IPS-15b (cell line): Measurements from ENCODE around the gene BCO1.
A peak's percentile ranks its signal among the peaks of the same experiment; 100 is the strongest.

Source experiments
- H3K27me3 ChIP-seq: one replicate; pipeline ENCODE4 v1.6.1; 2013; ENCODE audit warnings: low read length; ENCODE audit not compliant: control insufficient read depth, insufficient read depth
- H3K36me3 ChIP-seq: one replicate; pipeline ENCODE4 v1.6.1; 2013; ENCODE audit warnings: low read length; ENCODE audit not compliant: control insufficient read depth, insufficient read depth
- H3K4me1 ChIP-seq: one replicate; pipeline ENCODE4 v1.6.1; 2013; ENCODE audit warnings: mild to moderate bottlenecking, low read length; ENCODE audit not compliant: control insufficient read depth, insufficient read depth
- H3K4me3 ChIP-seq: one replicate; pipeline ENCODE4 v1.5.1; 2013; ENCODE audit warnings: low read depth, low read length
- H3K9ac ChIP-seq: one replicate; pipeline ENCODE4 v1.6.1; 2013; ENCODE audit warnings: low read depth, mild to moderate bottlenecking, low read length
- H3K9me3 ChIP-seq: one replicate; pipeline ENCODE4 v1.6.1; 2013; ENCODE audit warnings: mild to moderate bottlenecking, low read length; ENCODE audit not compliant: control insufficient read depth, insufficient read depth

BCO1 gene

DNA sequence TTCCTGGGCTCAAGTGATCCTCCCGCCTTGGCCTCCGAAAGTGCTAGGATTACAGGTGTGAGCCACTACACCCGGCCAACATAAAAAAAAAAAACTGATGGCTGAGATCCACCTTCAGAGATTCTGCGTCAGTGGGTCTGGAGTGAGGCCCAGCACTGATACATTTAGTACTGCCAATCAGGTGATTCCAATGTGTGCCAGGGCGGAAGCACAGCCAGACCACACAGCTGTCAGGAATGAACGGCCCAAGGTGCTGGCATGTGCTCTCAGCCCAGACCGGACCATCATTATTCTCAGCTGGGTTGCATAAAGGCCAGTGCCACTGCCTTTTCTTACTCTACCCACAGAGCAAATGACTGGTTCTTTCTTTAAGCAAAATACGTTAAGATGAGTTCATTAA is 1.2 kb upstream of the BCO1 start:
- H3K4me1 ChIP-seq: peaks cover 14% of the 10 kb centered on the region
- no peaks in the 10 kb centered on the region for H3K27me3 ChIP-seq
- H3K9me3 ChIP-seq: no peaks in the 10 kb centered on the region
- no peak overlapping the region for H3K4me3 ChIP-seq
- no peak overlapping the region for H3K9ac ChIP-seq
- no peaks in the 10 kb centered on the region for H3K36me3 ChIP-seq

DNA sequence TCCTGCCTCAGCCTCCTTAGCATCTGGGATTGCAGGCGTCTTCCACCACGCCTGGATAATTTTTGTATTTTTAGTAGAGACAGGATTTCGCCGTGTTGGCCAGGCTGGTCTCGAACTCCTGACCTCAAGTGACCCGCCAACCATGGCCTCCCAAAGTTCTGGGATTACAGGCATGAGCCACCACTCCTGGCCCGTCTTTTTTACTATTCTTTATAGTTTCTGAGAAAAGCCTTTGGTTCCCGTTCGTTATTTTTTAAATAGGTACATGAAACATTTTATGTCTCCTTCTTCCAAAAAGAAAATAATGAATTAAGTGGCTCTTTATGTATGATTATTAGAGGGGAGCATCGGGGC is 570 bp upstream of the BCO1 start:
- Histone ChIP-seq H3K27me3 (no peaks in the 10 kb centered on the region), H3K36me3 (no peaks in the 10 kb centered on the region), H3K9me3 (no peaks in the 10 kb centered on the region), H3K9ac (no peak overlapping the region), H3K4me1 (peaks cover 14% of the 10 kb centered on the region), H3K4me3 (peak overlapping the region; percentile 20)

DNA sequence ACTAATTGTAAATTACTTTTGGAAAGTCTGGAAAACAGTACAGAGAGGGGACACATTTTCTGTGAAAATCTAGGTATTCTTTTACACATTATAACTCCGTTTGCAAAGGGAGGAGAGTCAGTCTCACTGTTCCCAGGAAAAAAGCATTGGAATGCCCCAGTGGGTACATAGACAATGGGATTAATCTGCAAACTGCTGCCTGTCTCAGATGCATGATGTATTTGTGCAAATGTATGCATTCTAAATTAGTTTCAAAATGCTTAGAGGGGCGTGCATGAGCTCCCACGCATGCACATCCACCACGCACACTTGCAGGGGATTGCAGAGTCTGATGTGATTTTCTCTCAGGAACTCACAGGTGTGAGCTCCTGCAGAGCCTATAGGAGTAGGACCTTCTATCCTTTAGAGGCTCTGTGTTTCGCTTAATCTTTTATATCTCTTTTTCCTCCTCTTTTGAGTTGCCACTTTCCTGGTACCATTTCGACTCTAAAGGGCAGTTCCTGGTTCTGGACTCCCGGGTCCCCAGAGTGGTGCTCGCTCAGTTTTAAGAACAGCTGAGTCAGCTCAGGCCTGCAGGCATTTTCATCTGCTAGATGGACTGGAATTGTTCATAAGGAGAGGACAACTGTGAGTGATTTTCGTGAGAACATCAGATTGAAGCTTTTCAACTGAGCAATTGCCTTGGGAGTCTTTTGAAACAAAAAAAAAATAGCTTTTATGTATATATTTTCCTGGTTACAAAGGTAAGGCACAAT is 1.1 kb downstream of the BCO1 start:
- Histone ChIP-seq H3K9ac (no peak overlapping the region), H3K4me3 (no peak overlapping the region), H3K4me1 (peaks cover 16% of the 10 kb centered on the region), H3K9me3 (no peaks in the 10 kb centered on the region), H3K36me3 (no peaks in the 10 kb centered on the region), H3K27me3 (no peaks in the 10 kb centered on the region)

DNA sequence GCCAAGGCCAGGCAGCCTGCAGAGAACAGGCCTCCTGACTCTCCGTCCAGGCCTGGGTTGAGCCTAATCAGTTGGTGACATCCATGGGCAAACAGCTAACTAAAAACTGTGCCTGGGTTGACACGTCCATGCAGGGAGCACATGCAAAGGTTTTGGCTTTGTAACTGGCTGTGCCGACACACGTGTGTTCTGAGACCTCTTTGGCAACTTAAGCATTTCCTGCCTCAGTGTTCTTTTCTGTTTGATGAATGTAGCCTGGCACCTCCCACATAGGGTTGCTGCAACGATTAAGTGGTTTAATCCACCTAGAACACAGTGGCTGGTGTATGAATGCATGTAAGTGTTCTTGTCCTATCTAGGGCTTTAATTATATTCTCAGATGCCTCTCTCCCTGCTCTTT is 3.2 kb downstream of the BCO1 start:
- peaks cover 16% of the 10 kb centered on the region for H3K4me1 ChIP-seq
- no peaks in the 10 kb centered on the region for H3K36me3 ChIP-seq
- H3K27me3 ChIP-seq: no peaks in the 10 kb centered on the region
- H3K9ac ChIP-seq: no peak overlapping the region
- no peaks in the 10 kb centered on the region for H3K9me3 ChIP-seq
- no peak overlapping the region for H3K4me3 ChIP-seq

DNA sequence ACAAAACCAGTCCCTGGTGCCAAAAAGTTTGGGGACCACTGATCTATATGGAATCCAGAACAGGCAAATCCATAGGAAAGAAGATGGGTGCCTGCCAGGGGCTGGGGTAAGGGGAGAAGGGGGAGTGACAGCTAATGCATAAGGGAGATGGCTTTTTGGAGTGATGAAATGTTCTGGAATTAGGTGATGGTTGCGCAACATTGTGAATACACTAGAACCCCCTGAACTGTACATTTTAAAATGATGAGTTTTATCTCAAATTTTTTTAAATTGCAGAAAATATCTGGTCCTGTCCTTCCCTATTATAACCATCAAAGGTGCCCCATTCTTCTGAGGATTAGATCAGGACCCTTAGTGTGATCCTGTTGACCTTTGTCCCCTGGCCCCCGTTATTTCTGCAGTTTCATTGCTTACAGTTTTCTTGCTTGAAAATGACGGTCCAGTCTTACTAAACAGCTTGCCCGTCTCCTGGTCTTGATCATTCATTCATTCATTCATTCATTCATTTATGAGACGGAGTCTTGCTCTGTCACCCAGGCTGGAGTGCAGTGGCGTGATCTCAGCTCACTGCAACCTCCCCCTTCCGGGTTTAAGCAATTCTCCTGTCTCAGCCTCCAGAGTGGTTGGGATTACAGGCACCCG is 4.6 kb downstream of the BCO1 start:
- H3K4me3 ChIP-seq: no peak overlapping the region
- H3K36me3 ChIP-seq: no peaks in the 10 kb centered on the region
- H3K4me1 ChIP-seq: peaks cover 12% of the 10 kb centered on the region
- no peak overlapping the region for H3K9ac ChIP-seq
- no peaks in the 10 kb centered on the region for H3K9me3 ChIP-seq
- H3K27me3 ChIP-seq: no peaks in the 10 kb centered on the region

DNA sequence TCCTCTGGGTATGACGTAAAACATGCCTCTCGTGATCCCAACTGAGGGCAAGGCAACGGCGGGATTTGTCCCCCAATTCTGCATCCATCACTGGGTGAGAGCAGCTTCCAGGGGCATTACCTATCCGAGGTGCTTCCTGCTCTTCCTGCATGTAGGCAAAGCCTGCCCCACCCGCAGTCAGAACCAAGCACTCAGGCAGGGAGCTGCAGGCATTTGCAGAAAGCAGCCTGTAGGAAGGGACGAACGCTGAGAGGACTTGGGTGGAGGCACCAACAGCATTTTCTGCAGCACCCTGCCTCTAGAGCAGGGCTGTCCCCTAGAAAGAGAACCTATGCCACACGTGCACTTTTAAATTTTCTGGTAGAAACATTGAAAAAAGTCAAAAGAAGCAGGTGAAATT is 5.5 kb downstream of the BCO1 start:
- H3K27me3 ChIP-seq: no peaks in the 10 kb centered on the region
- H3K9ac ChIP-seq: no peak overlapping the region
- no peaks in the 10 kb centered on the region for H3K36me3 ChIP-seq
- H3K9me3 ChIP-seq: no peaks in the 10 kb centered on the region
- H3K4me3 ChIP-seq: no peak overlapping the region
- peaks cover 6% of the 10 kb centered on the region for H3K4me1 ChIP-seq

DNA sequence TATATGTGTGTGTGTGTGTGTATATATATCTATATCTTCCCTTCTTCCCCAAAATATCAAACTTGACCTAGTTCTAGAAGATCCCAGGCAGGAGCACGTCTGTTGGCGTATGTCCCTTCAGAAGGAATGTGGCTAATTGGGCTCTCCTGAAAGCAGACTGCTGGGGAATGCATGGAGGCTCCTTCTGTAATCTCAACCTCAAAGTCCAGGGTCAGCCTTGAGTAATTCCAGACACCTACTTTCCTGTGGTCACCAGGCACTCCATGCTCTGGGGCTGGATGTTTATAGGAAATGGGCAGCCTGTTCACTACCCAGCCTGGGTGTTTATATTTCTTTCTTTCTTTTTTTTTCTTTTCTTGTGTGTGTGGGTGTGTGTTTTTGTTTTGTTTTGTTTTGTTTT is 13.4 kb downstream of the BCO1 start:
- Histone ChIP-seq H3K36me3 (no peaks in the 10 kb centered on the region), H3K9me3 (no peaks in the 10 kb centered on the region), H3K4me1 (no peaks in the 10 kb centered on the region), H3K4me3 (no peak overlapping the region), H3K9ac (no peak overlapping the region), H3K27me3 (no peaks in the 10 kb centered on the region)

DNA sequence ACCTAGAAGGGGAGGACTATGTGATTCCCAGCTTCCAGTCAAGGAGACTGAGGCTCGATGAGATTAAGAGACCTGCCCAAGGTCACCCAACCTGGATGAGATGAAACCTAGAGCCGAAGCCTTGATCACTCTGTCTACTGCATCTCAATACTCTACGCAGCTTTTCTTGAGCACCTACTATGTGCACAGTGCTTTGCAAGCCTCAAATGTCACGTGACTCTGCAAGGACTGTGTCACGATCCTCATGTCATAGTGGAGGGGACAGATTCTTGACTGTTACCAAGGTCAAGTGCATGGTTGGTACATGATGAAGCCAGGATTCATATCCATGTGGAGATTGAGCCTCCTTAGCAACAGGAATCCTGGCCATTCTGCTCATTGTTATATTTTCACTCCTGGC is 14.7 kb downstream of the BCO1 start:
- Histone ChIP-seq H3K9me3 (no peaks in the 10 kb centered on the region), H3K27me3 (no peaks in the 10 kb centered on the region), H3K9ac (no peak overlapping the region), H3K4me1 (no peaks in the 10 kb centered on the region), H3K36me3 (no peaks in the 10 kb centered on the region), H3K4me3 (no peak overlapping the region)

DNA sequence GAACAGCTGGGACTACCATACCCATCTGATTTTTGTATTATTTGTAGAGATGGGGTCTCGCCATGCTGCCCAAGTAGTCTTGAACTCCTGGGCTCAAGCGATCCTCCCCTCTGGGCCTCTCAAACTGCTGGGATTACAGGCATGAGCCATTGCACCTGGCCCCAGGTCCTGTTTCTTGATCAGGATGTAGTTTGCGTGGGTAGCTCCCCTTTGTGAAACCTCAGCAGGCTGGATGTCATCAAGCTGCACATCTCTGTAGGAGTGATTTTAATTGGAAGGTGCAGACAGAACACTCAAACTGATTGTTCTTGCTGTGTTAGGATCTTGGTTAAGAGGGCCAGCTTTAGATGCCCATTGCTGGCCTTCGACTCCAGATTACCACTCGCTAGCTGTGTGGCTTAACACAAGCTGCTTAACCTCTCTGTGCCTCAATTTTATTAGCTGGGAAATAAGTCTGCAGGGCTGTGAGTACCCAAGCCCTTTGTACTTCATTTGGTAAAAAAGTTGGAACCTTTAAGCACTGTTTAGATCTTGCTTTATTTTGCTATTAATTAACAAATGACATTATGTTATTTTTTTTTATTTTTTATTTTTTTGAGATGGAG is 16.5 kb downstream of the BCO1 start:
- no peaks in the 10 kb centered on the region for H3K27me3 ChIP-seq
- H3K4me3 ChIP-seq: no peak overlapping the region
- no peaks in the 10 kb centered on the region for H3K36me3 ChIP-seq
- H3K9me3 ChIP-seq: no peaks in the 10 kb centered on the region
- no peak overlapping the region for H3K9ac ChIP-seq
- H3K4me1 ChIP-seq: no peaks in the 10 kb centered on the region

DNA sequence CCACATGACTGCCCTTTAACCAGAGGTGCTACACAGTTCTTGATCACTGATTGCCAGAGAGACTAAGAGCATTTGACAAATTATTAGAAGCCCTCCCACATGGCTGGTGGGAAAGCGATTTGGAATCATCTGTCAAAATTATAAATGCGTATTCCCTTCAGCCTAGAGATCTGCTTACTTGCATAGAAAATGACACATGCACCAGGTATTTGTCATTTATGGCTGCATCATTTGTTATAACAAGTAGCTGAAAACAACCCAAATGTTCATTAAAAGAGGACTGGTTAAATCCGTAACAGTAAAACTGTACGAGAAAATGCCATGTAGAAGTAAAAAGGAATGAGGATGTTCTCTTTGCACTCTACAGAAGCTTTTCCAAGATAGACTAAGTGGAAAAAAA is 21.4 kb downstream of the BCO1 start:
- Histone ChIP-seq H3K9me3 (no peaks in the 10 kb centered on the region), H3K4me1 (no peaks in the 10 kb centered on the region), H3K27me3 (no peaks in the 10 kb centered on the region), H3K9ac (no peak overlapping the region), H3K36me3 (no peaks in the 10 kb centered on the region), H3K4me3 (no peak overlapping the region)

DNA sequence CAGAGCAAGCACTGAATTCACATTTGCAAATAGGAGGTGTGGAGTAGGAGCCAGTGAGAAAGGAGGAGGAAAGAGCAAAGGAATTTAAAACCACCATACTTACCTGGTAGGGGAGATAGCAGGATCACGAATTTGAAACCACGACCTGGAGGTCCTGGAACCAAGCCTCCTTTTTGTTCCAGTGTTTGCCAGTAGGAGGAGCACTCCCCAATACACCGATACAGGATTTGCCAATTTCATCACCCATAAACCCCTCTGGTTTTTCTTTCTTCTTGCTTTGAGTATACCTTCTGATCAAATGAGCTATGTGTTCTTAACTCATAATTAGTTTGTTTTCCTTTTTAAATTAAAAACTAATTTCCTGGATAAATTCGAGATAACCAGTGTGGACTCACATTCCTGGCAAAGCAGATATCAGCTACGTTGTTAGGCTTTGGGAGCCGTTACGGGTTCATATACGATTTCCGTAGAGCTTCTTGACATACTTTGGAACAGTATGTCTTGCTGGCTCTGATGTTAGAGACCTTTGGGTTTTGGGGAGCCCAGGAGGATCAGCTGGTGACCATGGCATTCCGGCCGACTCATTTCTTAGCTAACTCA is 22.7 kb downstream of the BCO1 start:
- Histone ChIP-seq H3K36me3 (no peaks in the 10 kb centered on the region), H3K4me3 (no peak overlapping the region), H3K9ac (no peak overlapping the region)

More for the DNA sequence above, 22.7 kb downstream of the BCO1 start:
- Histone ChIP-seq H3K27me3 (no peaks in the 10 kb centered on the region), H3K4me1 (no peaks in the 10 kb centered on the region), H3K9me3 (no peaks in the 10 kb centered on the region)
